WTC11 (cell line): Measurements from ENCODE around the gene SH3D19. TPM values are rescaled to one million over a fixed set of nuclear protein-coding genes. Genes with fewer than 3 reads are reported as not detected.

Experiments
- ATAC-seq: fragments of 200-7000 bp; cut with Tn5 transposase; 2 replicates; pipeline ENCODE4 v1.10.0; 2021; ENCODE audit warnings: mild to moderate bottlenecking, moderate library complexity
- CTCF ChIA-PET: fragments of 300-600 bp; sonication (Branson Sonifier 250); formaldehyde crosslinking; loops from one replicate; lab custom pipeline; 2021; ENCODE audit warnings: antibody characterized with exemption; lab: Charles Lee
- POLR2A ChIA-PET: fragments of 350-600 bp; sonication (Branson Sonifier 250); formaldehyde crosslinking; loops from one replicate; lab custom pipeline; 2021; ENCODE audit warnings: antibody characterized with exemption; lab: Charles Lee
- DNase-seq: peaks from one replicate; pipeline ENCODE4 v3.0.0; 2021; ENCODE audit warnings: low spot score
- H3K27ac Mint-ChIP-seq: 2 replicates; pipeline ENCODE4 v1.8.0; 2021; ENCODE audit warnings: mixed read lengths
- H3K27me3 Mint-ChIP-seq: 2 replicates; pipeline ENCODE4 v1.8.0; 2021; ENCODE audit warnings: low read depth, mild to moderate bottlenecking, moderate library complexity, mixed read lengths
- H3K36me3 Mint-ChIP-seq: 2 replicates; pipeline ENCODE4 v1.8.0; 2021; ENCODE audit warnings: mixed read lengths
- H3K4me1 Mint-ChIP-seq: 2 replicates; pipeline ENCODE4 v1.8.0; 2022; ENCODE audit warnings: mixed read lengths
- H3K4me3 Mint-ChIP-seq: 2 replicates; pipeline ENCODE4 v1.8.0; 2021; ENCODE audit warnings: mild to moderate bottlenecking, moderate library complexity, mixed read lengths
- H3K9me3 Mint-ChIP-seq: 2 replicates; pipeline ENCODE4 v1.8.0; 2021; ENCODE audit warnings: mixed read lengths
- ATF3 ChIP-seq: sonication (generic); formaldehyde crosslinking; conservative IDR thresholded peaks from 2 replicates; pipeline ENCODE4 v1.8.1; 2022; ENCODE audit warnings: mild to moderate bottlenecking, missing genetic modification reagents
- CREB1 ChIP-seq: sonication (generic); formaldehyde crosslinking; IDR thresholded peaks from 2 replicates; pipeline ENCODE4 v1.8.0; 2023; ENCODE audit warnings: mild to moderate bottlenecking, missing genetic modification reagents
- CTCF ChIP-seq: fragments of 200-600 bp; IDR thresholded peaks from 2 replicates; pipeline ENCODE4 v1.8.0; 2022; ENCODE audit warnings: antibody characterized with exemption
- ETV6 ChIP-seq: sonication (generic); formaldehyde crosslinking; IDR thresholded peaks from 2 replicates; pipeline ENCODE4 v1.8.1; 2022; ENCODE audit warnings: mild to moderate bottlenecking, missing genetic modification reagents
- FOXP1 ChIP-seq: sonication (generic); formaldehyde crosslinking; IDR thresholded peaks from 2 replicates; pipeline ENCODE4 v1.8.0; 2022; ENCODE audit warnings: missing genetic modification reagents, mild to moderate bottlenecking, moderate library complexity, borderline replicate concordance
- FOXP4 ChIP-seq: sonication (generic); formaldehyde crosslinking; IDR thresholded peaks from 2 replicates; pipeline ENCODE4 v1.8.0; 2022; ENCODE audit warnings: mild to moderate bottlenecking, missing genetic modification reagents
- GABPB1 ChIP-seq: sonication (generic); formaldehyde crosslinking; IDR thresholded peaks from 2 replicates; pipeline ENCODE4 v1.8.1; 2023; ENCODE audit warnings: mild to moderate bottlenecking, missing genetic modification reagents
- IRF2 ChIP-seq: sonication (generic); formaldehyde crosslinking; IDR thresholded peaks from 2 replicates; pipeline ENCODE4 v1.8.0; 2022; ENCODE audit warnings: low read depth, missing genetic modification reagents, borderline replicate concordance
- NFATC4 ChIP-seq: fragments of 250-450 bp; sonication (Bioruptor Pico); IDR thresholded peaks from 2 replicates; pipeline ENCODE4 v1.9.0; 2021; ENCODE audit warnings: mild to moderate bottlenecking
- NFYB ChIP-seq: sonication (generic); formaldehyde crosslinking; conservative IDR thresholded peaks from 2 replicates; pipeline ENCODE4 v1.8.0; 2022; ENCODE audit warnings: low read depth, missing genetic modification reagents
- NR3C1 ChIP-seq: sonication (generic); formaldehyde crosslinking; conservative IDR thresholded peaks from 2 replicates; pipeline ENCODE4 v1.8.1; 2023; ENCODE audit warnings: low read depth, mild to moderate bottlenecking, missing genetic modification reagents
- OVOL2 ChIP-seq: fragments of 250-450 bp; sonication (Bioruptor Pico); IDR thresholded peaks from 2 replicates; pipeline ENCODE4 v1.9.0; 2021; ENCODE audit warnings: mild to moderate bottlenecking, borderline replicate concordance
- PRDM15 ChIP-seq: sonication (generic); formaldehyde crosslinking; IDR thresholded peaks from 2 replicates; pipeline ENCODE4 v1.8.0; 2022; ENCODE audit warnings: missing genetic modification reagents
- TCF7 ChIP-seq: sonication (generic); formaldehyde crosslinking; IDR thresholded peaks from 2 replicates; pipeline ENCODE4 v1.8.0; 2022; ENCODE audit warnings: mild to moderate bottlenecking, low read depth, missing genetic modification reagents, moderate library complexity
- USF1 ChIP-seq: sonication (generic); formaldehyde crosslinking; IDR thresholded peaks from 2 replicates; pipeline ENCODE4 v1.8.0; 2022; ENCODE audit warnings: mild to moderate bottlenecking, missing genetic modification reagents
- ZNF263 ChIP-seq: sonication (generic); formaldehyde crosslinking; IDR thresholded peaks from 2 replicates; pipeline ENCODE4 v1.8.1; 2022; ENCODE audit warnings: low read depth, mild to moderate bottlenecking, moderate library complexity, missing genetic modification reagents
- ZNF423 ChIP-seq: fragments of 250-450 bp; sonication (Bioruptor Pico); IDR thresholded peaks from 2 replicates; pipeline ENCODE4 v2.1.2; 2022; ENCODE audit warnings: mild to moderate bottlenecking, moderate library complexity
- ZNF671 ChIP-seq: fragments of 250-450 bp; sonication (Bioruptor Pico); IDR thresholded peaks from 2 replicates; pipeline ENCODE4 v1.8.0; 2021; ENCODE audit warnings: mild to moderate bottlenecking
- total RNA-seq: library from RNA; stranded (reverse); gene quantifications from 3 replicates; pipeline ENCODE4 v1.2.3, GENCODE V29; 2021

SH3D19 gene
- total RNA-seq, 1 experiment from 2014 or later, result 41.6 TPM

- no peak for TF ChIP-seq ATF3 (CRISPR knock-in tag)
Measured at GRCh38 chr4:151344948-151345347, 19.5 kb upstream of the SH3D19 start (continued).

- Mint-ChIP-seq H3K36me3 (no peaks in the 10 kb centered on the region), H3K4me3 (no peak overlapping the region), H3K27ac (no peak overlapping the region)
- CTCF ChIA-PET, result no interaction called here
- POLR2A ChIA-PET, result no interaction called here
- TF ChIP-seq TCF7 (CRISPR knock-in tag) (no peak), ZNF263 (CRISPR knock-in tag) (no peak), ATF3 (CRISPR knock-in tag) (no peak), NFATC4 (no peak), GABPB1 (no peak), NR3C1 (no peak), OVOL2 (CRISPR knock-in tag) (no peak), ZNF671 (CRISPR knock-in tag) (no peak), NFYB (CRISPR knock-in tag) (no peak), FOXP1 (no peak), USF1 (CRISPR knock-in tag) (no peak), FOXP4 (no peak), ETV6 (CRISPR knock-in tag) (no peak), IRF2 (CRISPR knock-in tag) (no peak), CTCF (no peak), CREB1 (no peak), PRDM15 (CRISPR knock-in tag) (no peak), ZNF423 (CRISPR knock-in tag) (no peak)
- TF ChIP-seq, all 79 proteins: peak for 0
- ATAC-seq (no peak), DNase-seq (no peak)
- Mint-ChIP-seq H3K27me3 (no peaks in the 10 kb centered on the region), H3K9me3 (no peaks in the 10 kb centered on the region), H3K4me1 (peaks cover 4% of the 10 kb centered on the region)
Measured at GRCh38 chr4:151340751-151341385, 15.5 kb upstream of the SH3D19 start.
